Peyer's patch (tissue), 4 donors: ENCODE data around the gene KATNAL2.

Experiments used
- CTCF ChIP-seq, 6 experiments: fragments of 450-650 bp in 4 of 6; fragments of 200-600 bp in 2 of 6; sonication (generic) in 1 of 6; IDR thresholded peaks; one replicate each; pipeline ENCODE4 v1.5.1; 2017 to 2019; ENCODE audit warnings: antibody characterized with exemption in 6 of 6, mild to moderate bottlenecking in 3 of 6, moderate library complexity in 1 of 6
- POLR2A ChIP-seq, 2 donors: fragments of 450-650 bp; IDR thresholded peaks; one replicate each; pipeline ENCODE4 v1.5.1; 2017; ENCODE audit warnings: antibody characterized with exemption in 2 of 2, mild to moderate bottlenecking in 2 of 2, moderate library complexity in 2 of 2

GRCh38 chr18:47050468-47050867, 133.1 kb downstream of the KATNAL2 start:
- peak in 4 of 6 experiments; percentile 55 to 74 (median 62) for TF ChIP-seq CTCF (IDR thresholded peaks at IDR 0.05)
- TF ChIP-seq POLR2A (IDR thresholded peaks at IDR 0.05), result no peak
